Measurements from ENCODE around the gene FIBIN.

The FIBIN gene

DNA sequence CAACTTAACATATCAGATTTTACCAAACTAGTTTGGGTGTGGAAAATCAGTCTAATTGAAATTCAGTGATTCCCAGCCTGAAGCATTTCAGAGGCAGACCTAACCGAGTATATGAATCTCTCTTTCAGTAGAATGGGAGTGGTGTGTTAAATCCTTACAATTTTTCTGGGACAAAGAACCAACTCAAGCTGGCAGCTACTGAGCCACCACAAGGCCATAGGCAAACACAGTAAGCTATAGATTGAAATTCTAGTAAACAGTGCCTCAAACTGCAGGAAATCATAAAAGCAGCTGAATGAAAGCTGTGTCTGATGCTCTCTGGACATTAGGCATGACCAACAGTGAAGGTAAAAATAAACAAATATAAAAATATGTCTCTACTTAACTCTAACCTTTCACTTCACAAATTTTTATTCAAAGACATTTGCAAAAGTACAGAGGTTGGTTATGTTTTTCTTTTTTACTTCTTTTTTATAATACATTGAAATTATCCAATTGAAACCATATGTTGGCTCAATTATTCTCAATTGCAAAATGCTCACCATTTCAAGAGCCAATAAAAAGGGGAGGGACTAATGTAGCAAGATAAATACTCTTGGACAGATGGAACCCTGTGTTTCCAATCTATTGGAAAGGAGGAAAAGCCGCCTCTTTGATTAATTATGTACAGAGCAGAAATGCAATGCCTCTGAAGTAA, 35.8 kb upstream of the FIBIN start:
- H3K36me3 ChIP-seq (ENCODE audit: control insufficient read depth in 2 of 2, insufficient read depth in 1 of 2, low read length in 2 of 2): no peaks in the 10 kb centered on the region
- CTCF ChIA-PET: interaction anchor here (0.7 to 1.0 kb wide), 2 partner anchors 89 to 200 kb away, joined by 3 to 5 read pairs; no protein-coding TSS in a partner anchor
- H3K9me3 ChIP-seq (ENCODE audit: control insufficient read depth, insufficient read depth, low read depth, low read length): no peaks in the 10 kb centered on the region
- H3K4me1 ChIP-seq (ENCODE audit: control insufficient read depth, insufficient read depth, low read length): no peaks in the 10 kb centered on the region
- POLR2A ChIA-PET: no interaction called here
- H3K27ac ChIP-seq (ENCODE audit: extremely low read depth, low read depth, low read length): no peak overlapping the region
- no peak overlapping the region for H3K4me3 ChIP-seq (ENCODE audit: low read depth, low read length)
- TF ChIP-seq ZNF174 (tag by site-specific recombination; IDR thresholded peaks at IDR 0.05) (no peak), GLI2 (tag by site-specific recombination; IDR thresholded peaks at IDR 0.05; ENCODE audit: borderline replicate concordance, low read depth) (no peak), HOXC10 (CRISPR knock-in tag; IDR thresholded peaks at IDR 0.05) (no peak), WT1 (tag by site-specific recombination; IDR thresholded peaks at IDR 0.05) (no peak), ZNF610 (tag by site-specific recombination; IDR thresholded peaks at IDR 0.05; ENCODE audit: borderline replicate concordance) (no peak), ZFHX2 (tag by site-specific recombination; conservative IDR thresholded peaks at IDR 0.05) (no peak), YY2 (tag by site-specific recombination; IDR thresholded peaks at IDR 0.05) (no peak), MEIS1 (CRISPR knock-in tag; IDR thresholded peaks at IDR 0.05; ENCODE audit: borderline replicate concordance) (no peak), ZNF433 (tag by site-specific recombination; IDR thresholded peaks at IDR 0.05; ENCODE audit: low read depth) (no peak), EGR2 (tag by site-specific recombination; IDR thresholded peaks at IDR 0.05; ENCODE audit: low read depth) (no peak), ZNF239 (tag by site-specific recombination; IDR thresholded peaks at IDR 0.05) (no peak), ZNF837 (tag by site-specific recombination; IDR thresholded peaks at IDR 0.05) (no peak), ZNF791 (tag by site-specific recombination; IDR thresholded peaks at IDR 0.05) (no peak), ZNF148 (tag by site-specific recombination; IDR thresholded peaks at IDR 0.05; ENCODE audit: borderline replicate concordance) (no peak), ZBTB11 (tag by site-specific recombination; conservative IDR thresholded peaks at IDR 0.05; ENCODE audit: low read depth) (no peak), ZBTB7A (tag by site-specific recombination; IDR thresholded peaks at IDR 0.05; ENCODE audit: low read depth) (no peak), ZNF530 (tag by site-specific recombination; IDR thresholded peaks at IDR 0.05; ENCODE audit: low read depth) (no peak), ZNF24 (tag by site-specific recombination; IDR thresholded peaks at IDR 0.05) (no peak), ZNF248 (tag by site-specific recombination; IDR thresholded peaks at IDR 0.05) (no peak)

DNA sequence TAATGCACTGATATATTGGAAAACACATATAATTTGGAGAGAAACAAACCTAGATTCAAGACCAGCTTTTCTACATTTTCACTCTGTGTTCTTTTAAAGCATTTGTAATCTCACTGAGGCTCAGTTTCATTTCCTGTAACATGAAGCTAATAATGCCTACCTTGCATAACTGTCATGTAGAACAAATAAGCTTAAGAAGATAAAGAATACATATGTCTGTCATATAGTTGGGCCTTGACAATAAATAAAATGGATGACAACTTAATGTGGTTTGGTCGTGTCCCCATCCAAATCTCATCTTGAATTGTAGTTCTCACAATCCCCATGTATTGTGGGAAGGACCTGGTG, 35.2 kb upstream of the FIBIN start:
- Histone ChIP-seq H3K4me1 (ENCODE audit: control insufficient read depth, insufficient read depth, low read length) (no peaks in the 10 kb centered on the region), H3K9me3 (ENCODE audit: control insufficient read depth, insufficient read depth, low read depth, low read length) (no peaks in the 10 kb centered on the region), H3K4me3 (ENCODE audit: low read depth, low read length) (no peak overlapping the region), H3K36me3 (ENCODE audit: control insufficient read depth in 2 of 2, insufficient read depth in 1 of 2, low read length in 2 of 2) (no peaks in the 10 kb centered on the region), H3K27ac (ENCODE audit: extremely low read depth, low read depth, low read length) (no peak overlapping the region)
- ChIA-PET CTCF (interaction anchor here (1.0 kb wide), 1 partner anchor 199 kb away, joined by 3 read pairs; no protein-coding TSS in a partner anchor), POLR2A (no interaction called here)
- no peak for TF ChIP-seq ZNF660 (tag by site-specific recombination; IDR thresholded peaks at IDR 0.05)
- no peak for TF ChIP-seq BCL6B (tag by site-specific recombination; IDR thresholded peaks at IDR 0.05)
- TF ChIP-seq ZNF292 (tag by site-specific recombination; IDR thresholded peaks at IDR 0.05; ENCODE audit: borderline replicate concordance, low read depth): no peak
- TF ChIP-seq ZXDB (tag by site-specific recombination; IDR thresholded peaks at IDR 0.05): no peak
- TF ChIP-seq ZNF510 (tag by site-specific recombination; IDR thresholded peaks at IDR 0.05; ENCODE audit: insufficient replicate concordance): no peak
